ENCODE measurements around the gene FZD7. TPM values are rescaled to one million over a fixed set of nuclear protein-coding genes. Genes with fewer than 3 reads are reported as not detected.

Gene FZD7
- total RNA-seq, 2 experiments from 2014 or later: 0.10 to 0.12 TPM

DNA sequence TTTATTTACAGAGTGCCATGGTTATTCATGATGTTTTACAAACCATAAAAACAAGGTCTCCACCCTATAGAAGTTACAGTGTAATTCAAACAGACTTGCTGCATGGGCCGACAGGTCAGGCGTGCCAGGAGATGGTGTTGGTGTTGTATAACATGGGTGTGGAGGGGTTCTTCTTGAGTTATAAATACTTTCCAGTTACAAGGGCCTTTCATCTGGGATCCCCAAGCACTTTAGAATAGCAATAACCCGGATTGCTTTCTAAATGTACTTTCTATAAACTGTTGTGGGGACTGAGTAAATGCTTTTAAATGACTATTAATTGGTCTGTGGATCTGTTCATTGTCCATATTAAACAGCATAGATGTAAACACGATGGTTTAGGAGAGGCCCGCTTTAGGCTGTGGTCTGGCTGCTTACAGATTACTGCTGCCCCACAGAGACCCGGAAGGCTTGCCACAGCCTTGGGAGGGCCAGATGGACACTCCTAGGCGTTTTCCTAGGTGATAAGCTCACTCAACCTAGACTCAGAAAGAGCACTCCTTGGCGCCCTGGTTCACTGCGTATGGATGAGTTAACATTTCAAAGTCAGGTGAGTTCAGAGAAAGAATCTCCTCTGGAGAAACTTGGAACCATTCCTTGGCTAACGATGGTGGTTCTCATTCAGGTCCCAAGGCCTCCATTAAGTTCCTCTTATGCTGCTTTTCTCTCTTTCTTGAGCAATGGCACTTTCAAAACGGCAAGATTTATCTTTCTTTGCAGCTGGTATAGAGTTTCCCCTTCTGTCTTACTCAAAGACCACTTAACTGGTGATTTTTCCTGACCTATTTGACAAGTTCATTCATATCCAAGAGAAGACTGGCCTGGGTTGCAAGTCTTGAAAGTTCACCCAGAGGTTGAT, 35.8 kb downstream of the FZD7 start:
- CTCF ChIA-PET: no interaction called here
- H3K36me3 Mint-ChIP-seq (ENCODE audit: low read depth): no peaks in the 10 kb centered on the region
- H3K9me3 Mint-ChIP-seq: no peaks in the 10 kb centered on the region
- peaks cover 6% of the 10 kb centered on the region for H3K27me3 Mint-ChIP-seq
- H3K4me1 Mint-ChIP-seq: no peaks in the 10 kb centered on the region
- H3K27ac Mint-ChIP-seq: no peak overlapping the region
- POLR2A ChIA-PET: no interaction called here
- no peak overlapping the region for H3K4me3 Mint-ChIP-seq
- DNase-seq: no peak

DNA sequence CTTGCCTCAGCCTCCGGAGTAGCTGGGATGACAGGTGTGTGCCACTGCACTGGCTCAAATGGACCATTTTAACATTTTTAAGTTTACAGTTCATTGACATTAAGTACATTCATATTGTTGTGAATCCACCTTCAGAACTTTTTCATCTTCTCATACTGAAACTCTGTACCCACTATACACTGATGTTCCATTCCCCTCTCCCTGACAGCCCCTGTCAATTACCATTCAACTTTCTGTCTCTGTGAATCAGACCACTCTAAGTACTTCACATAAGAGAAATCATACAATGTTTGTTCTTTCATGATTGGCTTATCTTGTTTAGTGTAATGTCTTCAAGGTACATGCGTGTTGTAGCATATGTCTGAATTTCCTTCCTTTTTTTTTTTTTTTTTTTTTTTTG, 37.5 kb downstream of the FZD7 start:
- H3K36me3 Mint-ChIP-seq (ENCODE audit: low read depth): no peaks in the 10 kb centered on the region
- H3K4me3 Mint-ChIP-seq: no peak overlapping the region
- no peak for DNase-seq
- no peak overlapping the region for H3K27ac Mint-ChIP-seq
- H3K9me3 Mint-ChIP-seq: no peaks in the 10 kb centered on the region
- no peaks in the 10 kb centered on the region for H3K4me1 Mint-ChIP-seq
- H3K27me3 Mint-ChIP-seq: peaks cover 10% of the 10 kb centered on the region
- POLR2A ChIA-PET: no interaction called here
- CTCF ChIA-PET: no interaction called here

DNA sequence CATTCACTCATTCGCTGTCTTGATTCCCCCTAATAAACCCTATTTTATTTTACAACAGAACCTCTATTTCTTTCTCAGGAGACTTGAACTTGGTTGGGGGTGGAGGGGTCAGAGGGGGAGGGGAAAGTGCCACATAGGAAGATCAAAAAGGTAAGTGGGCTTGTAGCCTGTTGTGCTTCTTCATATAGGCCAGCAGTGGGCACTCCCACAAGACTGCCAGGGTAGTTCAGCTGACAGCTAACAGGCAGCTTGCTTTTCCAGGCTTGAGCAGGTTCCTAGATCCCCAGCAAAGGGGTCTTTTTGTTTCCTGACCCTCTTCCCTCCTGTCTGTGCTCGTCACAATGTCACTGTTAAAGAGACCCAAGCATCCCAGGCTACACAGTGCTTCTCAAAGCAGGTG, 38.6 kb downstream of the FZD7 start:
- no peak overlapping the region for H3K4me3 Mint-ChIP-seq
- H3K9me3 Mint-ChIP-seq: no peaks in the 10 kb centered on the region
- H3K4me1 Mint-ChIP-seq: no peaks in the 10 kb centered on the region
- ChIA-PET CTCF (no interaction called here), POLR2A (no interaction called here)
- no peaks in the 10 kb centered on the region for H3K36me3 Mint-ChIP-seq (ENCODE audit: low read depth)
- no peak overlapping the region for H3K27ac Mint-ChIP-seq
- peaks cover 7% of the 10 kb centered on the region for H3K27me3 Mint-ChIP-seq
- no peak for DNase-seq

DNA sequence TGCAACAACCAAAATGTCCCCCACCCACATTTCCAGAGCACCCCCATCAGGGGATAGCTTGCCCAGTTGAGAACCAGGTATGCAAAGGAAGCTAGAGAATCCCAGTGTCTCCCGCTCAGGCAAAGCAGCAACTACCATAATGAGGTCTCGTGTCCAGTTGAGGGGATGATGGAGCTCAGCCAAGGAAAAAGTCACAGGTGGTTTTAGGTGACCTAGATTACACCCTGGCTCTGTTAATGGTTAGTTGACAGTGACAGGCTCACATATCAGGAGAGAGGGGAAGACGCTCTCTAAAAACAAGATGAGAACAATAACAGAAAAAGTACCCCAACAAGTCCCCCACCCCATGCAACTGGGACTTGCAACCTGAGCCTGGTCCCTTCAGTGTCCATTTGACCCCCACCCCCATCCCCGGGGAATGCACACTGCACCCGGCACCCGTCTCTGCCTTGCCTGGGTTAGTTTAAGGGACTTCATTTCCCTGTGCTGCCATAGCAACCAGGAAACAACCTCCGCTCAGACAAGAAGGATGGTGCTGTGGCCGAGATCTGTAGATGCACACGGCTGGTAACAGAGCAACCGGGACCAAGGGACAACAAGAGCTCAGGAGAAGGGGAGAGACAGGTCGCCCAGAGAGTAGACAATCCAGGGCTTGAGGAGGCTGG, 39.2 kb downstream of the FZD7 start, which contains the start of gene KIAA2012:
Gene KIAA2012, plus strand, starts transcription at position 519 of the 665 bp plus-strand sequence. CDS start 373 bp downstream, outside the sequence.
- Mint-ChIP-seq H3K27ac (no peak within 1 kb of the TSS), H3K36me3 (ENCODE audit: low read depth) (no peaks in the 10 kb centered on the region), H3K9me3 (no peaks in the 10 kb centered on the region), H3K4me3 (no peak within 1 kb of the TSS), H3K4me1 (no peaks in the 10 kb centered on the region), H3K27me3 (peaks cover 6% of the 10 kb centered on the region)
- DNase-seq: no peak
- POLR2A ChIA-PET: no interaction called here
- CTCF ChIA-PET: no interaction called here

DNA sequence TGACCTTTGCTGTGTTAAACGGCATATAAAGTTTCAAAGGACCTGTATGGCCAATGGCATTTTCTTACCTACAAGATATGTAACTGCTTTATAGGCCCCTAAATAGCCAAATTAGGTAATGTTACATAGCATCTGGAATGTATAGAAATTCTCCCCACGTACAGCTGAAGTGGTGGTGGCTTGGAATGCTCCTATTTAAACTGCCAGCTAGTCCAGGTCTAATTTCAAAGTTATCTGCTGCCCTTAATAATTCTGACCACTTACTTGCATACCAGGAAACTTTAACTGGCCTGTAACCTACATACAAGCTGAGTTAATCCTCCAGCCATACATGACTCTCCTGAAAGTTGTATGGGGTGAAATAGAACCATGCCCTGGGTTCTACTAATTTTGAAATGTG, 40.7 kb downstream of the FZD7 start:
- ChIA-PET CTCF (no interaction called here), POLR2A (no interaction called here)
- no peak for DNase-seq
- Mint-ChIP-seq H3K4me1 (no peaks in the 10 kb centered on the region), H3K4me3 (no peak overlapping the region), H3K36me3 (ENCODE audit: low read depth) (no peaks in the 10 kb centered on the region), H3K9me3 (no peaks in the 10 kb centered on the region), H3K27me3 (peaks cover 6% of the 10 kb centered on the region), H3K27ac (no peak overlapping the region)

DNA sequence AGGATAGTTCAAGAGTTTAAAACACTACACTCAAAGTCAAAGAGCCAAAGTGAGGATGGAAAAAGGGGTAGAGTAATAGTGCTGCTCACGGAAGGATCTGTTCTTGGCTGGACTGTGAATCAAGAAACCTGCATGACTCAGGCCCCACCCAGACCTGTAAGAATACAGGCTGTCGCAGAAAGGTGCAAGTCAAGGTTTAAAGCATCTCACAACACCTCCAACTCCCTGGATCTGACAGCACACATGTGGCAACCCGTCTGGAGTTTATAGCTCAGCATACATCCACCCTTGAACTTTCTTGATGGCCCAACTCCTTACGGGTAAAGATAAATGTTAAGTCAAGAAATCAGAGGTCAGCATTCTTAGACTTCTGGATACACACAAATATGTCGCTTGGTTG, 45.7 kb downstream of the FZD7 start:
- Mint-ChIP-seq H3K4me3 (no peak overlapping the region), H3K27ac (no peak overlapping the region), H3K36me3 (ENCODE audit: low read depth) (no peaks in the 10 kb centered on the region), H3K4me1 (no peaks in the 10 kb centered on the region), H3K27me3 (peaks cover 9% of the 10 kb centered on the region), H3K9me3 (peaks cover 3% of the 10 kb centered on the region)
- POLR2A ChIA-PET: no interaction called here
- no peak for DNase-seq
- CTCF ChIA-PET: interaction anchor here (1.0 kb wide), 1 partner anchor 33 kb away, joined by 3 read pairs; no protein-coding TSS in a partner anchor

DNA sequence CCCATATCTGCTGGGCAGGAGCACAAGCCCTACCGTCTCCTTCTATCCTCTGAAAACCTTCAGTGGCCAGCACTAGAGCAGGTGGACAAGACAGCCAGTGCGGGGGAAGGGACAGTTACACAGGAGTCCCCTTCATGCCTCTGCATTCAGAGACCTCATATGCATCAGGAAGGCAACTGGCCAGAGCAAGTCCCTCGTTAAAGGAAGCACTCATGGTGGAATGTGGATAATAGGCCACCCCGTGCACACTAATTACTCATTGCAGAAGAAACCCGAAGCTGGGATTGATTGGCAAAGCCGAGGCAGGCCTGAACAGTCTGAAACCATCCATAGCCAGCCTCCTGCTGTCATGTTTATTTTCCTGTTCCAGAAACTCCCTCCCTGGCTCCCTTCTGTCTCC, 50.6 kb downstream of the FZD7 start:
- DNase-seq: no peak
- no peak overlapping the region for H3K27ac Mint-ChIP-seq
- POLR2A ChIA-PET: no interaction called here
- no peak overlapping the region for H3K4me3 Mint-ChIP-seq
- no peaks in the 10 kb centered on the region for H3K4me1 Mint-ChIP-seq
- peaks cover 3% of the 10 kb centered on the region for H3K27me3 Mint-ChIP-seq
- no peaks in the 10 kb centered on the region for H3K36me3 Mint-ChIP-seq (ENCODE audit: low read depth)
- peaks cover 3% of the 10 kb centered on the region for H3K9me3 Mint-ChIP-seq
- CTCF ChIA-PET: no interaction called here

Other genes with a start within 250 kb of the FZD7 start
- not detected for gene CDK15, start 227.3 kb upstream of the FZD7 start, total RNA-seq
- gene KIAA2012, start 39.4 kb downstream of the FZD7 start, total RNA-seq: not detected
- 100 to 1,000 TPM; 101 to 120 TPM for gene SUMO1, start 204.7 kb downstream of the FZD7 start, total RNA-seq
- 100 to 1,000 TPM; 102 to 104 TPM for gene NOP58, start 231.9 kb downstream of the FZD7 start, total RNA-seq